Hepatocyte (in vitro differentiated cells): ENCODE measurements around the gene SCYGR1. TPM values are rescaled to one million over a fixed set of nuclear protein-coding genes. Genes with fewer than 3 reads are reported as not detected.

Source experiments
- DNase-seq: peaks from one replicate; pipeline ENCODE4 v3.0.0-alpha.2; 2016; ENCODE audit warnings: low spot score
- H2AFZ ChIP-seq: fragments of 200-600 bp; sonication (generic); 2 replicates; pipeline ENCODE4 v1.6.0; 2016; ENCODE audit warnings: antibody characterized with exemption, mild to moderate bottlenecking
- H3K27ac ChIP-seq: fragments of 200-600 bp; sonication (generic); 2 replicates; pipeline ENCODE4 v1.5.1; 2016; ENCODE audit warnings: mild to moderate bottlenecking
- H3K27me3 ChIP-seq: fragments of 200-600 bp; sonication (generic); 2 replicates; pipeline ENCODE4 v1.6.1; 2016
- H3K36me3 ChIP-seq: fragments of 200-600 bp; sonication (generic); replicated peaks from 2 replicates; pipeline ENCODE4 v1.5.1; 2016; ENCODE audit warnings: low read depth; ENCODE audit not compliant: insufficient read depth
- H3K4me1 ChIP-seq: fragments of 200-600 bp; sonication (generic); 2 replicates; pipeline ENCODE4 v1.5.1; 2016; ENCODE audit warnings: mild to moderate bottlenecking, moderate library complexity; ENCODE audit not compliant: insufficient read depth
- H3K4me2 ChIP-seq: fragments of 200-600 bp; sonication (generic); 2 replicates; pipeline ENCODE4 v1.6.0; 2016
- H3K4me3 ChIP-seq: fragments of 200-600 bp; sonication (generic); 2 replicates; pipeline ENCODE4 v1.5.1; 2016; ENCODE audit warnings: mild to moderate bottlenecking
- H3K79me2 ChIP-seq: fragments of 200-600 bp; sonication (generic); 2 replicates; pipeline ENCODE4 v1.6.0; 2017; ENCODE audit warnings: mild to moderate bottlenecking
- H3K9me2 ChIP-seq: fragments of 200-600 bp; sonication (generic); replicated peaks from 2 replicates; pipeline ENCODE4 v1.6.0; 2017; ENCODE audit warnings: mild to moderate bottlenecking; ENCODE audit not compliant: insufficient read depth
- H3K9me3 ChIP-seq: fragments of 200-600 bp; sonication (generic); 2 replicates; pipeline ENCODE4 v1.5.1; 2016; ENCODE audit warnings: low read depth, mild to moderate bottlenecking
- H4K20me1 ChIP-seq: fragments of 200-600 bp; sonication (generic); 2 replicates; pipeline ENCODE4 v1.6.0; 2016; ENCODE audit warnings: mild to moderate bottlenecking; ENCODE audit not compliant: insufficient read depth, poor library complexity, severe bottlenecking
- CTCF ChIP-seq: fragments of 200-600 bp; sonication (generic); IDR thresholded peaks from 2 replicates; pipeline ENCODE4 v1.5.1; 2016; ENCODE audit warnings: antibody characterized with exemption, mild to moderate bottlenecking; ENCODE audit not compliant: poor library complexity
- EZH2 ChIP-seq: fragments of 200-600 bp; sonication (generic); IDR thresholded peaks from 2 replicates; pipeline ENCODE4 v1.6.1; 2016; ENCODE audit warnings: antibody characterized with exemption, mild to moderate bottlenecking, borderline replicate concordance
- EZH2phosphoT487 ChIP-seq: fragments of 200-600 bp; sonication (generic); IDR thresholded peaks from one replicate; pipeline ENCODE4 v1.6.1; 2018; ENCODE audit warnings: antibody characterized with exemption, mild to moderate bottlenecking, low read depth, moderate library complexity; ENCODE audit not compliant: unreplicated experiment, severe bottlenecking
- WGBS: methylation state at CpG from one replicate; pipeline ENCODE4 v1.1.6; 2016; ENCODE audit warnings: low lambda C conversion rate; ENCODE audit errors: missing lambda C conversion rate; 5-methylcytosine and 5-hydroxymethylcytosine counted together
- polyA plus RNA-seq: library from polyadenylated mRNA; unstranded; fragments of >200 nt; fragmentation: Nextera tagmentation; extraction: Ambion mirVana; gene quantifications from 2 replicates; pipeline ENCODE4 v1.2.1, GENCODE V29; 2016
- total RNA-seq: library from RNA; depleted of rRNA; stranded (reverse); fragments of >200 nt; gene quantifications from 2 replicates; pipeline ENCODE4 v1.2.3, GENCODE V29; 2014

The SCYGR1 gene
- total and polyA plus RNA-seq, 2 experiments from 2014 or later, result not detected

DNA sequence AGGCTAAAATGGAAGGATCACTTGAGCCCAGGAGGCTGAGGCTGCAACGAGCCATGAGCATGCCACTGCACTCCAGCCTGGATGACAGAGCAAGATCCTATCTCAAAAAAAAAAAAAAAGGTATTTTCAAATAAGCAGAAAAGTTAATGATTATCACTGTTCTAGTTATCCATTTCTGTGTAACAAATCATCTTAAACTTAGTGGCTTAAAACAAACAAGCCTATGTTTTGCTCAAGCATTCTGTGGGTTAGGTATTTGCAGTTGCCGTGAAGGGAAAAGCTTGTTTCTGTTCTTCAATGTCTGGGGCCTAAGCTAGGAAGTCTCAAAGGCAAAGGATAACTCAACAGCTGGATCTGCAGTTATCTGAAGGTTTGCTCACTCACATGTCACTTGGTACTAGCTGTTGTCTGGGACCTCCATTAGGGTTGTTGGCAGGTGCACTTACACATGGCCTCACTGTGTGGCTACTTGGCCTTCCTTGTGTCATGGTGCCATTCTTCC lies 48.6 kb downstream of the SCYGR1 start:
- 52% methylated on average over 2 of the region's 2 CpGs for WGBS
- Histone ChIP-seq H3K4me1 (peaks cover 5% of the 10 kb centered on the region), H4K20me1 (no peaks in the 10 kb centered on the region), H3K9me3 (no peaks in the 10 kb centered on the region), H3K27me3 (no peaks in the 10 kb centered on the region), H3K27ac (peak overlapping the region; percentile 68), H3K36me3 (peaks cover 5% of the 10 kb centered on the region), H3K4me3 (no peak overlapping the region), H3K79me2 (no peaks in the 10 kb centered on the region), H2AFZ (no peak overlapping the region), H3K4me2 (peak overlapping the region; percentile 16), H3K9me2 (no peaks in the 10 kb centered on the region)
- DNase-seq, result peak; percentile 10
- no peak for TF ChIP-seq EZH2
- TF ChIP-seq EZH2phosphoT487, result no peak
- no peak for TF ChIP-seq CTCF

Other genes starting within 250 kb of the SCYGR1 start
- 1.7 and 3.0 TPM in 2 replicates for gene COL4A4, start 223.7 kb downstream of the SCYGR1 start, total RNA-seq
- gene COL4A4, start 223.7 kb downstream of the SCYGR1 start, polyA plus RNA-seq, result 0.47 and 0.79 TPM in 2 replicates
- gene COL4A3, start 223.3 kb downstream of the SCYGR1 start, total RNA-seq, result 0.50 and 0.72 TPM in 2 replicates
- 1.6 TPM in 1 of 2 replicates, not detected in the other for gene COL4A3, start 223.3 kb downstream of the SCYGR1 start, polyA plus RNA-seq
- gene MFF, start 62.7 kb downstream of the SCYGR1 start, total RNA-seq, result 122 and 125 TPM in 2 replicates
- gene MFF, start 62.7 kb downstream of the SCYGR1 start, polyA plus RNA-seq, result 106 and 111 TPM in 2 replicates
- gene TM4SF20, start 8.6 kb downstream of the SCYGR1 start, total RNA-seq, result 44.6 and 46.6 TPM in 2 replicates
- gene TM4SF20, start 8.6 kb downstream of the SCYGR1 start, polyA plus RNA-seq, result 9.3 and 14.2 TPM in 2 replicates
- gene AGFG1, start 84.2 kb upstream of the SCYGR1 start, total RNA-seq, result 86.4 and 91.6 TPM in 2 replicates
- 54.4 and 62.4 TPM in 2 replicates for gene AGFG1, start 84.2 kb upstream of the SCYGR1 start, polyA plus RNA-seq
- not detected in 2 replicates for gene SCYGR2, start 210.9 kb upstream of the SCYGR1 start, total RNA-seq
- not detected in 2 replicates for gene SCYGR2, start 210.9 kb upstream of the SCYGR1 start, polyA plus RNA-seq
- gene SCYGR3, start 226.9 kb upstream of the SCYGR1 start, total RNA-seq, result not detected in 2 replicates
- gene SCYGR3, start 226.9 kb upstream of the SCYGR1 start, polyA plus RNA-seq, result not detected in 2 replicates
- gene SCYGR4, start 229.5 kb upstream of the SCYGR1 start, total RNA-seq, result not detected in 2 replicates
- gene SCYGR4, start 229.5 kb upstream of the SCYGR1 start, polyA plus RNA-seq, result not detected in 2 replicates